Mucosa of descending colon (tissue), 3 donors: Measurements from ENCODE around the gene FGFRL1. TPM values are rescaled to one million over a fixed set of nuclear protein-coding genes. Genes with fewer than 3 reads are reported as not detected.

Source experiments
- ATAC-seq: fragments of 200-7000 bp; cut with Tn5 transposase; one replicate; pipeline ENCODE4 v1.9.1; 2020; ENCODE audit warnings: mild to moderate bottlenecking, moderate library complexity
- DNase-seq, 3 donors: peaks; one replicate each; pipeline ENCODE4 v3.0.0-alpha.2; 2020
- H3K36me3 ChIP-seq: fragments of 200-600 bp; one replicate; pipeline ENCODE4 v1.8.0; 2021; ENCODE audit warnings: low read depth, mild to moderate bottlenecking
- H3K4me1 ChIP-seq: fragments of 200-600 bp; one replicate; pipeline ENCODE4 v1.8.0; 2021; ENCODE audit warnings: low read depth, mild to moderate bottlenecking
- H3K4me3 ChIP-seq: fragments of 200-600 bp; one replicate; pipeline ENCODE4 v1.8.0; 2021; ENCODE audit warnings: mild to moderate bottlenecking
- H3K9me3 ChIP-seq: fragments of 200-600 bp; one replicate; pipeline ENCODE4 v1.8.0; 2021; ENCODE audit warnings: mild to moderate bottlenecking
- CTCF ChIP-seq: fragments of 200-600 bp; IDR thresholded peaks from one replicate; pipeline ENCODE4 v1.8.0; 2022; ENCODE audit warnings: antibody characterized with exemption, mild to moderate bottlenecking
- intact Hi-C, 2 donors: fragments of 100-400 bp; cut with DNase I in 1 of 2; cut with micrococcal nuclease in 1 of 2; formaldehyde crosslinking; loops; one replicate each; pipeline versions ENCODE4 v1.11.0 to v1.11.1; 2022; cut with DNase I, micrococcal nuclease
- total RNA-seq, 3 donors: library from RNA; stranded (reverse); fragmentation: NEBNext Ultra II Directional in 2 of 3; extraction: Animal tissue kit (Norgen Biotek cat#: 25700) in 2 of 3; gene quantifications; one replicate each; pipeline versions ENCODE4 v1.2.1 to v1.2.4, GENCODE V29; 2021 to 2023
- donor health status: DM: no; HTN: no; CAD: no; lungs with moderate emphysema.
- donor health status: DM: no; HTN: no; CAD: no.
- donor health status: DM: no; HTN: yes; CAD: no.

The FGFRL1 gene
- total RNA-seq, 3 donors from 2014 or later = 14.7 to 19.3 (median 16.9) TPM

GRCh38 chr4:1009542-1010394, 1.7 kb upstream of the FGFRL1 start:
- Histone ChIP-seq H3K9me3 (no peaks in the 10 kb centered on the region), H3K36me3 (no peaks in the 10 kb centered on the region), H3K4me1 (peaks cover 11% of the 10 kb centered on the region), H3K4me3 (peak overlapping the region; percentile 17)
- peak; percentile 81 for ATAC-seq
- DNase-seq = peak; percentile 71 to 90 (median 86)
- intact Hi-C loops = no loop called here
- TF ChIP-seq CTCF = peak; percentile 7

DNA sequence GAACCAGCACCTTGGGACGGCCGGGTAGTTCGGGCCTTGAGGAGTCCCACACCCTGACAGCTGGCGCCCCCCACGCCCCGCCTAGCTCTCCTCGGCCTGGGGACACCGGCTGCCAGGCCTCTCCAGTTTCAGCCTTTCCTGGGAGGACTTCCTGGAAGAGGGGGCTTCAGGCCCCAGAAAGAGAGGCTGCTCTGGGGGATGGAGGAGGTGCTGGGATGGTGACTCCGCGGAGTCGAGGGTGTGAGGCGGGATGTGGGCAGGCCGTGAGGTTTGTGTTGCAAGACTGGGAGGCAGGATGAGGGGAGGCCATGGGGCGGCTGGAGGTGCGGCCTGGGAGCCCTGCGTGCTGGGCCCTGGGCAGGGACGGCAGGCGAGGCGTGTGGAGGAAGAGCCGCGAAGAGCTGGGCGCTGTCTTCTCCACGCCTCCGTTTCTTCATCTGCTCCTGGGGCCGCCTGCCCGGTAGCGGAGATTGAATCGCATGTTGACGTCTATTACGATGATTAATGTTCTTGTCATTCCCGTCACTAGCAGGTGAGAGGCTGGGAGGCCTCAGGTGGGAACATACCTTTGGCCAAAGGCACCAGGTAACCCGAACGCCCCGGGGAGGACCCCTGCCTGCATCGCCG, 918 bp upstream of the FGFRL1 start:
- peak; percentile 67 to 90 (median 78) for DNase-seq
- H3K36me3 ChIP-seq = no peaks in the 10 kb centered on the region

GRCh38 chr4:1011666-1012033, 224 bp downstream of the FGFRL1 start:
- no peak for ATAC-seq
- Histone ChIP-seq H3K4me1 (peaks cover 11% of the 10 kb centered on the region), H3K4me3 (no peak overlapping the region), H3K9me3 (no peaks in the 10 kb centered on the region), H3K36me3 (no peaks in the 10 kb centered on the region)
- TF ChIP-seq CTCF = no peak
- no peak for DNase-seq
- intact Hi-C loops = no loop called here

More for the DNA sequence above, 918 bp upstream of the FGFRL1 start:
- intact Hi-C loops = no loop called here
- peaks cover 11% of the 10 kb centered on the region for H3K4me1 ChIP-seq
- H3K4me3 ChIP-seq = peak overlapping the region; percentile 17
- H3K9me3 ChIP-seq = no peaks in the 10 kb centered on the region
- no peak for TF ChIP-seq CTCF
- peak; percentile 55 for ATAC-seq

GRCh38 chr4:1012034-1012739, 761 bp downstream of the FGFRL1 start:
- Histone ChIP-seq H3K9me3 (no peaks in the 10 kb centered on the region), H3K36me3 (no peaks in the 10 kb centered on the region), H3K4me3 (no peak overlapping the region), H3K4me1 (peaks cover 11% of the 10 kb centered on the region)
- intact Hi-C loops = no loop called here
- DNase-seq (peak; percentile 72 to 82 (median 77)), ATAC-seq (peak; percentile 9)
- TF ChIP-seq CTCF = no peak

GRCh38 chr4:1013225-1014073, 2.0 kb downstream of the FGFRL1 start:
- TF ChIP-seq CTCF = no peak
- Histone ChIP-seq H3K4me3 (no peak overlapping the region), H3K4me1 (peaks cover 11% of the 10 kb centered on the region), H3K36me3 (no peaks in the 10 kb centered on the region), H3K9me3 (no peaks in the 10 kb centered on the region)
- no peak for ATAC-seq
- no peak for DNase-seq
- intact Hi-C loops = no loop called here
